OCI-LY3 (cell line): Measurements from ENCODE around the gene IDNK.

Source experiments
- H2AFZ ChIP-seq: fragments of 200-600, 300-600 bp; shearing (Covaris generic); 2 replicates; pipeline ENCODE4 v1.6.0; 2014; ENCODE audit warnings: antibody characterized with exemption, low read depth, low read length
- H3K27ac ChIP-seq: fragments of 200-600, 300-600 bp; sonication (generic); 2 replicates; pipeline ENCODE4 v1.5.1; 2014; ENCODE audit warnings: mild to moderate bottlenecking, low read length, moderate library complexity, mixed read lengths
- H3K27me3 ChIP-seq: fragments of 200-600, 300-600 bp; sonication (generic); 2 replicates; pipeline ENCODE4 v1.6.1; 2014; ENCODE audit warnings: low read depth, low read length, mixed read lengths
- H3K36me3 ChIP-seq: fragments of 200-600, 300-600 bp; sonication (generic); replicated peaks from 2 replicates; pipeline ENCODE3; 2014; ENCODE audit warnings: low read depth, low read length, mixed read lengths
- H3K4me1 ChIP-seq: fragments of 300-600, 200-600 bp; sonication (generic); 2 replicates; pipeline ENCODE4 v1.6.1; 2014; ENCODE audit warnings: low read length, mixed read lengths
- H3K4me2 ChIP-seq: fragments of 200-600, 300-600 bp; sonication (generic); 2 replicates; pipeline ENCODE4 v1.6.1; 2014; ENCODE audit warnings: low read length, mixed read lengths
- H3K4me3 ChIP-seq: fragments of 300-600, 200-600 bp; sonication (generic); 2 replicates; pipeline ENCODE4 v1.5.1; 2014; ENCODE audit warnings: antibody characterized with exemption, mild to moderate bottlenecking, low read length, moderate library complexity
- H3K79me2 ChIP-seq: fragments of 300-600, 200-600 bp; shearing (Covaris generic); 2 replicates; pipeline ENCODE4 v1.6.1; 2014; ENCODE audit warnings: mild to moderate bottlenecking, low read length, mixed read lengths
- H3K9ac ChIP-seq: fragments of 300-600, 200-600 bp; shearing (Covaris generic); 2 replicates; pipeline ENCODE4 v1.6.0; 2014; ENCODE audit warnings: mild to moderate bottlenecking, low read length, moderate library complexity
- H3K9me3 ChIP-seq: fragments of 200-600, 300-600 bp; shearing (Covaris generic); 2 replicates; pipeline ENCODE4 v1.6.1; 2014; ENCODE audit warnings: low read length, mixed read lengths; ENCODE audit not compliant: insufficient read depth
- H4K20me1 ChIP-seq: fragments of 200-600, 300-600 bp; sonication (generic); 2 replicates; pipeline ENCODE4 v1.6.1; 2016; ENCODE audit warnings: low read length, mixed read lengths; ENCODE audit not compliant: insufficient read depth
- EZH2phosphoT487 ChIP-seq: fragments of 200-600 bp; shearing (Covaris generic); IDR thresholded peaks from 2 replicates; pipeline ENCODE4 v1.6.1; 2018; ENCODE audit warnings: antibody characterized with exemption, mixed run types, low read depth
- TF ChIP-seq, protein P1 (sequence below): fragments of 200-600, 300-600 bp; sonication (generic); IDR thresholded peaks from 2 replicates; pipeline ENCODE4 v1.5.1; 2014; ENCODE audit warnings: antibody characterized with exemption, low read length, low read depth

The IDNK gene

GRCh38 chr9:83656952-83657351, 34.0 kb downstream of the IDNK start:
- no peak overlapping the region for H2AFZ ChIP-seq
- H3K27ac ChIP-seq = peak overlapping the region; percentile 45
- H3K4me2 ChIP-seq = peak overlapping the region; percentile 53
- H3K36me3 ChIP-seq = peaks cover 71% of the 10 kb centered on the region
- H3K79me2 ChIP-seq = peaks cover 4% of the 10 kb centered on the region; the same call in 1 of the 2 replicates
- TF ChIP-seq, protein P1, sequence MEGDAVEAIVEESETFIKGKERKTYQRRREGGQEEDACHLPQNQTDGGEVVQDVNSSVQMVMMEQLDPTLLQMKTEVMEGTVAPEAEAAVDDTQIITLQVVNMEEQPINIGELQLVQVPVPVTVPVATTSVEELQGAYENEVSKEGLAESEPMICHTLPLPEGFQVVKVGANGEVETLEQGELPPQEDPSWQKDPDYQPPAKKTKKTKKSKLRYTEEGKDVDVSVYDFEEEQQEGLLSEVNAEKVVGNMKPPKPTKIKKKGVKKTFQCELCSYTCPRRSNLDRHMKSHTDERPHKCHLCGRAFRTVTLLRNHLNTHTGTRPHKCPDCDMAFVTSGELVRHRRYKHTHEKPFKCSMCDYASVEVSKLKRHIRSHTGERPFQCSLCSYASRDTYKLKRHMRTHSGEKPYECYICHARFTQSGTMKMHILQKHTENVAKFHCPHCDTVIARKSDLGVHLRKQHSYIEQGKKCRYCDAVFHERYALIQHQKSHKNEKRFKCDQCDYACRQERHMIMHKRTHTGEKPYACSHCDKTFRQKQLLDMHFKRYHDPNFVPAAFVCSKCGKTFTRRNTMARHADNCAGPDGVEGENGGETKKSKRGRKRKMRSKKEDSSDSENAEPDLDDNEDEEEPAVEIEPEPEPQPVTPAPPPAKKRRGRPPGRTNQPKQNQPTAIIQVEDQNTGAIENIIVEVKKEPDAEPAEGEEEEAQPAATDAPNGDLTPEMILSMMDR = no peak
- no peak for TF ChIP-seq EZH2phosphoT487
- peaks cover 19% of the 10 kb centered on the region; the same call in 1 of the 2 replicates for H4K20me1 ChIP-seq
- H3K9ac ChIP-seq = no peak overlapping the region; the same call in 1 of the 2 replicates
- H3K9me3 ChIP-seq = no peaks in the 10 kb centered on the region
- no peaks in the 10 kb centered on the region for H3K27me3 ChIP-seq
- 0 out of 2 replicates have a peak overlapping the region, but pooled peaks have one; percentile 24 for H3K4me3 ChIP-seq
- H3K4me1 ChIP-seq = peaks cover 26% of the 10 kb centered on the region

DNA sequence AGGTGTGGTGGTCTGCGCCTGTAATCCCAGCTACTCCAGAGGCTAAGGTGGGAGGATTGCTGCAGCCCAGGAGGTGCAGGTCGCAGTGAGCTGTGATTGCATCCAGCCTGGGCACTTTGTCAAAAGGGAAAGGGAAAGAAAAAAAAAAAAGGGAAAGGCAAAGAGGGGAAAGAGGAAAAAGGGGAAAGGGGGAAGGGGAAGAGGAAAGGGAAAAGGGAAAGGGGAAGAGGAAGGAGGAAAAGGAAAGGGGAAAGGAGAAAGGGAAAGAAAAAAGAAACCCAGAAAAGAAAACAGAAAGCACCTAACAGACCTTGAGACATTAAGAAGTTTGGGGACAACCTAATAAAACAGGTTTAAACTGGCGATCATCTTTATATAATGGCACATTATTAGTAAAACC, 40.0 kb downstream of the IDNK start:
- no peak for TF ChIP-seq EZH2phosphoT487
- TF ChIP-seq, protein P1 = no peak
- Histone ChIP-seq H3K27ac (no peak overlapping the region), H3K9me3 (no peaks in the 10 kb centered on the region), H4K20me1 (peaks cover 12% of the 10 kb centered on the region; the same call in 1 of the 2 replicates), H2AFZ (no peak overlapping the region), H3K9ac (no peak overlapping the region), H3K27me3 (no peaks in the 10 kb centered on the region), H3K36me3 (peaks cover 58% of the 10 kb centered on the region), H3K4me1 (peaks cover 18% of the 10 kb centered on the region), H3K4me3 (no peak overlapping the region), H3K79me2 (peaks cover 10% of the 10 kb centered on the region), H3K4me2 (no peak overlapping the region)

DNA sequence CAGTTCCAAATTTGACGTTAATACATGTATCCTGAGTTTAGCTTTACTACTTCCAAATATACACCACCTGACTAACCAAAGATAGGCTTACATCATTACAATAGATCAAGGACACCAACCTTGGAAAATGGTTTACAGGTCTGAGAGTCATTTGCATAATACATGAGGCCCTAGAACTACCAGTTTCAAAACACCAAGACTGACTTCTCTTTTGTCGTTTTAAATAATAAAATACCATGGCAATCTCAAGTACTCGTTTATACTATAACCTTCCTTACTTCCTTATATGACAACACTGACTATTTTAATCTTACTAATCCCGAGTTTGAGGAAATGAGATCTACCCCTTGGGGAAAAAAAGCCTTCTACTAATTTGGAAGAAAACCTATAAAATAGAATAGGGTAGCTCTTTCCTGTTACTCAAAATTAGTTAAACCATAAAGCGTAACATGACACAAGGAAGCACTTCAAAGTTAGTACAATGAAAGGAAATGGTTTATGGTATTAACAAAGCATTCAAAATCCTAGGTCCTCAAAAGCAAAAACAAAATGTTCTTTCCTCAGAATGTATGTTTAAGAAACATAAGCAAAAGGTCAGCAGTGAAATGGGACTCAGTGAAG, 42.7 kb downstream of the IDNK start:
- Histone ChIP-seq H3K9me3 (no peaks in the 10 kb centered on the region), H3K4me2 (peak overlapping the region; percentile 8), H3K79me2 (peaks cover 10% of the 10 kb centered on the region), H4K20me1 (peaks cover 9% of the 10 kb centered on the region; the same call in 1 of the 2 replicates), H3K9ac (no peak overlapping the region), H3K36me3 (peaks cover 50% of the 10 kb centered on the region), H3K27ac (peak overlapping the region; percentile 48), H3K4me3 (no peak overlapping the region), H3K27me3 (no peaks in the 10 kb centered on the region), H3K4me1 (peaks cover 17% of the 10 kb centered on the region), H2AFZ (no peak overlapping the region)
- no peak for TF ChIP-seq EZH2phosphoT487
- TF ChIP-seq, protein P1 = no peak

DNA sequence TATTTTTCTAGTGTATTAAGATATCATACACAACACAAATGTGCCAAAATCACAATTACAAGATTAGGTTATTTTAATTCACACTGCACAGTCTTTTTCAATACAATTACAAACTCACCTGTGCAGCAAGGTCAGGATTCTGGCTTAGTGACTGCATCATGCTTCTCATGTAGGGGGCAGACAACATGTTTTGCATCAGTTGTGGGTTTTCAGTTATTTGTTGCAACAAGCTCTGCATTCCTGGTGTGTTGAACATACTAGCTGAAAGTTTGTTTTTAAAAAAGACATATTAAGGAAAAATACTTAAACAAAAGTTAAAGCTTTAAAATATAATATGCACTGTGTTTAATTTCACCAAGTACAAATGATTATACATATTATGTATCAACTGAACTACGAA, 46.1 kb downstream of the IDNK start:
- peaks cover 14% of the 10 kb centered on the region; the same call in 1 of the 2 replicates for H4K20me1 ChIP-seq
- no peak overlapping the region for H3K4me2 ChIP-seq
- peaks cover 40% of the 10 kb centered on the region for H3K36me3 ChIP-seq

More for the DNA sequence above, 46.1 kb downstream of the IDNK start:
- Histone ChIP-seq H3K9ac (no peak overlapping the region), H3K4me1 (peaks cover 17% of the 10 kb centered on the region), H3K79me2 (peaks cover 16% of the 10 kb centered on the region), H3K27ac (no peak overlapping the region), H3K27me3 (no peaks in the 10 kb centered on the region), H2AFZ (no peak overlapping the region), H3K4me3 (no peak overlapping the region), H3K9me3 (no peaks in the 10 kb centered on the region)
- TF ChIP-seq, protein P1 = no peak
- no peak for TF ChIP-seq EZH2phosphoT487
